Sigmoid colon (tissue), 7 donors: ENCODE data around the gene USH1C. TPM values are rescaled to one million over a fixed set of nuclear protein-coding genes. Genes with fewer than 3 reads are reported as not detected.

Experiments
- DNase-seq: peaks from one replicate; pipeline ENCODE4 v3.0.0-alpha.2; 2019
- H3K27ac ChIP-seq, 4 donors: fragments of 200-600 bp; sonication (generic); one replicate each; pipeline ENCODE4 v1.5.1; 2016 to 2019; ENCODE audit warnings: mild to moderate bottlenecking in 1 of 4
- H3K27me3 ChIP-seq, 3 donors: fragments of 200-600 bp; sonication (generic); one replicate each; pipeline ENCODE4 v1.5.1; 2019; ENCODE audit warnings: mild to moderate bottlenecking in 1 of 3
- H3K36me3 ChIP-seq, 4 donors: fragments of 200-600 bp; sonication (generic); one replicate each; pipeline ENCODE4 v1.5.1; 2016 to 2019
- H3K4me1 ChIP-seq, 4 donors: fragments of 200-600 bp; sonication (generic); one replicate each; pipeline ENCODE4 v1.5.1; 2017 to 2019
- H3K4me3 ChIP-seq, 4 donors: fragments of 200-600 bp; sonication (generic); one replicate each; pipeline ENCODE4 v1.5.1; 2017 to 2019; ENCODE audit warnings: mild to moderate bottlenecking in 2 of 4, moderate library complexity in 1 of 4
- H3K9me3 ChIP-seq, 4 donors: fragments of 200-600 bp in 3 of 4; sonication (generic) in 3 of 4; one replicate each; pipeline versions ENCODE4 v1.5.1 to v1.6.1; 2013 to 2019
- CTCF ChIP-seq, 4 experiments: fragments of 450-650 bp in 3 of 4; fragments of 200-600 bp in 1 of 4; IDR thresholded peaks; one replicate each; pipeline ENCODE4 v1.5.1; 2016 to 2019; ENCODE audit warnings: antibody characterized with exemption in 4 of 4, mild to moderate bottlenecking in 3 of 4, moderate library complexity in 2 of 4
- EP300 ChIP-seq, 4 donors: sonication (generic); formaldehyde crosslinking; IDR thresholded peaks; one replicate each; pipeline ENCODE4 v1.6.1; 2017; ENCODE audit warnings: antibody characterized with exemption in 4 of 4
- POLR2A ChIP-seq, 2 donors: fragments of 450-650 bp; IDR thresholded peaks; one replicate each; pipeline ENCODE4 v1.6.1; 2016; ENCODE audit warnings: antibody characterized with exemption in 2 of 2, mild to moderate bottlenecking in 2 of 2, moderate library complexity in 2 of 2
- POLR2AphosphoS5 ChIP-seq, 4 donors: sonication (generic); formaldehyde crosslinking; IDR thresholded peaks; one replicate each; pipeline ENCODE4 v1.6.1; 2017; ENCODE audit warnings: antibody characterized with exemption in 4 of 4
- WGBS, 2 donors: extraction: QIAGEN DNeasy Blood & Tissue Kit; methylation state at CpG; one replicate each; pipeline ENCODE4 v1.1.7; 2013; 5-methylcytosine and 5-hydroxymethylcytosine counted together
- intact Hi-C: fragments of 100-400 bp; cut with DNase I; formaldehyde crosslinking; loops from one replicate; pipeline ENCODE4 v1.15.1; 2023
- polyA plus RNA-seq, 3 donors: library from polyadenylated mRNA; stranded (reverse); fragments of 200-250 nt; gene quantifications; one replicate each; pipeline ENCODE4 v1.2.3, GENCODE V29; 2013
- total RNA-seq, 4 donors: library from RNA; depleted of rRNA; stranded (reverse); fragments of >200 nt; gene quantifications; one replicate each; pipeline ENCODE4 v1.1.0, GENCODE V29; 2016
- donor health status: healthy with polysubstance abuse.
- donor health status: Bipolar disorder and iron deficiency.
- donor health status: healthy.

The USH1C gene
- total and polyA plus RNA-seq, 7 donors, result 1.2 to 152 (median 2.5) TPM

DNA sequence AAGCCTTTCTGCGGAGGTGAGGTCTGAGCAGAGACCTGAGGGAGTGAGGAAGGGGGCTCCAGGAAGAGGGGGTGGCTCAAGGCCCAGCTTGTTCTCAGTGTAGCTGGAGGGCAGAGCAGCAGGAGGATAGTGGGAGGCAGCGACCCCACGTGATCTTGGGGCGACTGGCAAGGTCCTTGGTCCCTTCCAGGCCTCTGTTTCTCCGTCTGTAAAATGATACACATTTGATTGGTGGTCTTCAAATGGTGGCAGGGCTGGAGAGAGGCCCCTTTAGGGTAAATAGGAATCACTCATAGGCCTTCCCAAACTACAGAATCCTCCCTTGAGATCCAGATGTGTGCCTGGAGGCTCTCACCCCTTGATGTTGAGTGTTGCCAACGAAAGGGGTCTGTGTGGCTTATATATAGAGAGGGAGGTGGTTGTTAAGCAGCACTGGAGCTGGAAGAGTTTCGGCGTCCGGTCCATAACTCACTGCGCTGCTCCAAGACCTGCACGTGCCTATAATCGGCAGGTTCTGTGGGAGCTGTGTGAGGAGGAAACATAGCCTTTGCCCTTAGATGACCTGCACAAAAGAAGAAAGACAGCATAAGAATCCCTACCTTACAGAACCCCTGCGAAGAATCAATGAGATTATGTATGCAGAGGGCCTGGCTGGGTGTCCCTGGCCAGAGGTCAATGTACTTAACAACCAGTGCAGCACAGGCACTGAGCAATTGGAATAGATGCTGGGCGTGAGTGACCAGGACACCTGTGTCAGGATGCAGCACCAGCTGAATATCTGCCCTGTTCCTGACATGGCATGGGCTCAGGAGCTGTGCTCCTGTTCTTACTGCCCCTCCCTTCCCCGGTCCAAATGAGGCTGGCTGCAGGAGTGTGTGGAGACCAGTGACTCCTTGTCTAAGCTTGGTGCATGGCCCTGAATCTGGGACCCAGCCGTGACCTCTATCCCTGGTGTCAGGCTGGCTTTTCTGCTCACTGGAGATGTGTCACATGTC, 31.5 kb upstream of the USH1C start:
- H3K4me1 ChIP-seq, result no peaks in the 10 kb centered on the region
- H3K27me3 ChIP-seq, result no peaks in the 10 kb centered on the region
- H3K9me3 ChIP-seq, result no peaks in the 10 kb centered on the region
- no peak overlapping the region for H3K27ac ChIP-seq
- 87 to 89% methylated on average over 16 of the region's 16 CpGs for WGBS, 2 donors
- H3K36me3 ChIP-seq, result no peaks in the 10 kb centered on the region
- no peak for TF ChIP-seq POLR2A (IDR thresholded peaks at IDR 0.05)
- no peak for TF ChIP-seq CTCF (IDR thresholded peaks at IDR 0.05)
- TF ChIP-seq POLR2AphosphoS5 (IDR thresholded peaks at IDR 0.05), result no peak
- no peak overlapping the region for H3K4me3 ChIP-seq
- intact Hi-C loops, result no loop called here
- DNase-seq, result no peak

DNA sequence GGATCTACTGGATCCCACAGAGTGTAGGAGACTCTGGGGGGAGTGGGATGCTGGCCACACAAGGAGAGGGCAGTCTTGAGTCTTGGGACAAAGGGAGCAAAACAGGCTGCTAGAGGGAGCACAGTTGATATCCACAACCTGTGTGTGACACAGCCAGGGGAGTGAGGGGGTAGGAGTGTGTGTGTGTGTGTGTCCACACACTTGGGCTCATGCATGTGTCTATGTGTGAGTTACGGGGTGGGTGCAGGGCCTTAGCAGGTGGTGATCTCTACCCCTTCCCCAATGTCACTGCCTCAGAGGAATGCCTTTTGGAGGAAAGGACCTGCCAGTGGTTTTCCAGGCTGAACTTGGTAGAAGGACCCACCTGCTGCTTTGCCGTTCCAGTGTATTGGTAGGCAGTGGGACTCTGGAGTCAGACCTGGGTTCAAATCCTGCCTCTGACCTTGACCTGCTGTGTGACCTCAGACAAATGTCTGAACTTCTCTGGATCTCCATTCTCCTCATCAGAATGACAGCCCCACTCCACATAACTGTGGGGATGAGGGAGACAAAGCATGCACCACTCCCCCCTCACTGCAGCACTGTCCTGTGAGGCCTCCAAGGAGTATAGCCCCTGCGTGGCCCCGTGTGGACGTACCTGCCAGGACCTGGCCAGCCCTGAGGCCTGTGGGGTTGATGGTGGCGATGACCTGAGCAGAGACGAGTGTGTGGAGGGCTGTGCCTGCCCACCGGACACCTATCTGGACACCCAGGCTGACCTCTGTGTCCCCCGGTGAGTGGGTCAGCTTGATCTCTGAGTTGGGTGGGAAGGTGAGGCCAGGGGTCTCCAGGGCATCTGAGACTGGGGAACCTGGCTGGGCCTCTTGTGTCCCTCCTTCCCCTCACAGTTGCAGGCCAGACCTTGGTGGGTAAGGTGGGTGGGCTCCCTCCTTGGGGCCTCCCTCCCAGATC, 30.2 kb upstream of the USH1C start:
- intact Hi-C loops, result no loop called here
- 88 to 95% methylated on average over 9 of the region's 9 CpGs for WGBS, 2 donors
- DNase-seq, result no peak

DNA sequence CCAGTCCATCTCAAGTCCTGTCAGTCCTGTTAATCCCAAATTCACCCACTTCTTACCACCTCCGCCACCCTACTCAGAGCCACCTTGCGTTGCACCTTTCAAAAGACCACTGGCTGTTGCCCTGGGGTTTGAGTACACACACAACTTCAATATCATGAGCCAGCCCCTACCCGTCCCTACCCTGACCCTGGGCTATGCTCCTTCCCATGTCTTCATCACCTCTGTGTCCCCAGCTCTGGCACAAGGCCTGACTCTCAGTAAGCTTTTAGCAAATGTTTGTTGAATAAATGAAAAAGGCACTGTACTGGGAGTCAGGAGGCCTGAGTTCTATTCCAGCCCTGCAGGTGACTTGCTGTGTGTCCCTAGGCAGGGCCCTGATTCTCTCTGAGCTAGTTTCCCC, 29.3 kb upstream of the USH1C start:
- H3K9me3 ChIP-seq, result no peaks in the 10 kb centered on the region
- H3K4me3 ChIP-seq, result no peak overlapping the region
- no peaks in the 10 kb centered on the region for H3K27me3 ChIP-seq
- WGBS, 2 donors, result 94 to 95% methylated on average over 3 of the region's 3 CpGs
- no peaks in the 10 kb centered on the region for H3K36me3 ChIP-seq
- TF ChIP-seq POLR2AphosphoS5 (IDR thresholded peaks at IDR 0.05) (no peak), POLR2A (IDR thresholded peaks at IDR 0.05) (no peak), EP300 (IDR thresholded peaks at IDR 0.05) (no peak), CTCF (IDR thresholded peaks at IDR 0.05) (no peak)
- no peaks in the 10 kb centered on the region for H3K4me1 ChIP-seq
- no peak overlapping the region for H3K27ac ChIP-seq
- intact Hi-C loops, result no loop called here
- DNase-seq, result no peak

More for the DNA sequence above, 30.2 kb upstream of the USH1C start:
- Histone ChIP-seq H3K27me3 (no peaks in the 10 kb centered on the region), H3K27ac (no peak overlapping the region), H3K4me3 (no peak overlapping the region), H3K9me3 (no peaks in the 10 kb centered on the region), H3K36me3 (no peaks in the 10 kb centered on the region), H3K4me1 (no peaks in the 10 kb centered on the region)
- TF ChIP-seq POLR2A (IDR thresholded peaks at IDR 0.05) (no peak), CTCF (IDR thresholded peaks at IDR 0.05) (no peak)

GRCh38 chr11:17572791-17573460, 28.7 kb upstream of the USH1C start:
- 61 to 86% methylated on average over 20 of the region's 20 CpGs for WGBS, 2 donors
- Histone ChIP-seq H3K4me1 (no peaks in the 10 kb centered on the region), H3K4me3 (no peak overlapping the region), H3K9me3 (no peaks in the 10 kb centered on the region), H3K27me3 (no peaks in the 10 kb centered on the region), H3K36me3 (no peaks in the 10 kb centered on the region), H3K27ac (no peak overlapping the region)
- no peak for DNase-seq
- intact Hi-C loops, result no loop called here
- TF ChIP-seq POLR2AphosphoS5 (IDR thresholded peaks at IDR 0.05), result no peak
- TF ChIP-seq CTCF (IDR thresholded peaks at IDR 0.05), result no peak
- TF ChIP-seq POLR2A (IDR thresholded peaks at IDR 0.05), result no peak
- no peak for TF ChIP-seq EP300 (IDR thresholded peaks at IDR 0.05)
